Epidermal melanocyte (primary cell): ENCODE measurements around the gene ENO2.

Experiments
- DNase-seq: peaks from one replicate; pipeline ENCODE4 v3.0.0; 2011; ENCODE audit warnings: low spot score; ENCODE audit not compliant: insufficient read length

Gene ENO2

GRCh38 chr12:6948873-6949594, 34.7 kb downstream of the ENO2 start:
- no peak for DNase-seq

- DNase-seq: no peak
These were observed 36.0 kb downstream of the ENO2 start for GRCh38 chr12:6950401-6950801.

GRCh38 chr12:6950811-6951540, 36.6 kb downstream of the ENO2 start, which contains the start of gene PTPN6:
TSS of gene PTPN6 (plus strand) at chr12:6951356. CDS start at chr12:6951513, 157 bp downstream.
- no peak for DNase-seq

- no peak for DNase-seq
These were observed 37.3 kb downstream of the ENO2 start for GRCh38 chr12:6951551-6952120.

GRCh38 chr12:6952121-6952862, 37.9 kb downstream of the ENO2 start:
- DNase-seq: no peak

- DNase-seq: no peak
These were observed 38.6 kb downstream of the ENO2 start for GRCh38 chr12:6952863-6953441.

- DNase-seq: peak; percentile 65
These were observed 39.3 kb downstream of the ENO2 start for GRCh38 chr12:6953442-6954315.

- no peak for DNase-seq
These were observed 40.1 kb downstream of the ENO2 start for GRCh38 chr12:6954316-6955107.

GRCh38 chr12:6955108-6956020, 41.0 kb downstream of the ENO2 start:
- no peak for DNase-seq

- no peak for DNase-seq
These were observed 41.8 kb downstream of the ENO2 start for GRCh38 chr12:6956021-6956727.

GRCh38 chr12:6957151-6957701, 42.8 kb downstream of the ENO2 start:
- DNase-seq: no peak

- no peak for DNase-seq
These were observed 43.6 kb downstream of the ENO2 start for GRCh38 chr12:6957741-6958608.

- no peak for DNase-seq
These were observed 44.3 kb downstream of the ENO2 start for GRCh38 chr12:6958609-6959057.

- no peak for DNase-seq
These were observed 44.9 kb downstream of the ENO2 start for GRCh38 chr12:6959058-6959804.

- no peak for DNase-seq
These were observed 45.6 kb downstream of the ENO2 start for GRCh38 chr12:6959805-6960592.
